Ishikawa (cell line): ENCODE measurements around the gene DCLK1.

Experiments
- CEBPB ChIP-seq: IDR thresholded peaks from 2 replicates; pipeline ENCODE4 v1.6.1; 2012
- CREB1 ChIP-seq: IDR thresholded peaks from 2 replicates; pipeline ENCODE4 v1.6.1; 2012; ENCODE audit warnings: low read depth
- EGR1 ChIP-seq: IDR thresholded peaks from 2 replicates; pipeline ENCODE4 v1.6.1; 2012
- EP300 ChIP-seq: IDR thresholded peaks from 2 replicates; pipeline ENCODE4 v1.6.1; 2012; ENCODE audit warnings: borderline replicate concordance
- FOXM1 ChIP-seq: IDR thresholded peaks from 2 replicates; pipeline ENCODE4 v1.6.1; 2012; ENCODE audit warnings: low read depth, borderline replicate concordance
- MAX ChIP-seq: IDR thresholded peaks from 2 replicates; pipeline ENCODE4 v1.6.1; 2012
- NFIC ChIP-seq: IDR thresholded peaks from 2 replicates; pipeline ENCODE4 v1.6.1; 2012
- RAD21 ChIP-seq: IDR thresholded peaks from 2 replicates; pipeline ENCODE4 v1.6.1; 2012; ENCODE audit warnings: low read depth
- REST ChIP-seq: IDR thresholded peaks from 2 replicates; pipeline ENCODE4 v1.6.1; 2012; ENCODE audit warnings: low read depth, mild to moderate bottlenecking
- TAF1 ChIP-seq: IDR thresholded peaks from 2 replicates; pipeline ENCODE4 v1.6.1; 2012; ENCODE audit warnings: low read depth, mild to moderate bottlenecking
- TCF12 ChIP-seq: IDR thresholded peaks from 2 replicates; pipeline ENCODE4 v1.6.1; 2012; ENCODE audit warnings: low read depth
- TEAD4 ChIP-seq: IDR thresholded peaks from 2 replicates; pipeline ENCODE4 v1.6.1; 2012
- USF1 ChIP-seq: IDR thresholded peaks from 2 replicates; pipeline ENCODE4 v1.6.1; 2012
- YY1 ChIP-seq: IDR thresholded peaks from 2 replicates; pipeline ENCODE4 v1.6.1; 2012; ENCODE audit warnings: low read depth
- ZBTB7A ChIP-seq: IDR thresholded peaks from 2 replicates; pipeline ENCODE4 v1.6.1; 2012; ENCODE audit warnings: low read depth

Gene DCLK1

GRCh38 chr13:35854286-35854685, 276.9 kb downstream of the DCLK1 start:
- no peak for TF ChIP-seq EGR1
- no peak for TF ChIP-seq TCF12
- no peak for TF ChIP-seq RAD21
- no peak for TF ChIP-seq NFIC
- TF ChIP-seq TAF1: no peak
- TF ChIP-seq MAX: no peak
- no peak for TF ChIP-seq REST
- TF ChIP-seq EP300: no peak
- no peak for TF ChIP-seq CEBPB
- TF ChIP-seq TEAD4: no peak
- no peak for TF ChIP-seq USF1
- no peak for TF ChIP-seq YY1
- no peak for TF ChIP-seq CREB1

GRCh38 chr13:35851881-35852280, 279.3 kb downstream of the DCLK1 start:
- TF ChIP-seq EGR1 (no peak), TAF1 (no peak), ZBTB7A (no peak), TEAD4 (no peak), CREB1 (no peak), EP300 (no peak), TCF12 (no peak)

GRCh38 chr13:35851356-35851755, 279.8 kb downstream of the DCLK1 start:
- TF ChIP-seq YY1 (no peak), CREB1 (no peak), TEAD4 (no peak), ZBTB7A (no peak), TAF1 (no peak), REST (no peak), EGR1 (no peak), RAD21 (no peak), EP300 (no peak), MAX (no peak), CEBPB (no peak), FOXM1 (no peak), USF1 (no peak), TCF12 (no peak), NFIC (no peak)

GRCh38 chr13:35850569-35850968, 280.6 kb downstream of the DCLK1 start:
- TF ChIP-seq CEBPB (no peak), MAX (no peak), CREB1 (no peak), TCF12 (no peak), REST (no peak), RAD21 (no peak)

GRCh38 chr13:35849256-35849644, 281.9 kb downstream of the DCLK1 start:
- TF ChIP-seq FOXM1 (no peak), TAF1 (no peak), USF1 (no peak), NFIC (no peak), YY1 (no peak), MAX (no peak), RAD21 (no peak), REST (no peak), EP300 (no peak), EGR1 (no peak), CREB1 (no peak), TEAD4 (no peak), TCF12 (no peak), CEBPB (no peak), ZBTB7A (no peak)
